WERI-Rb-1 (cell line): ENCODE measurements around the gene NPIPA8.
"Not testable (repeated sequence)": the region's sequence is repeated elsewhere in the genome, so short reads cannot be mapped to it uniquely, and the experiment has no call there.

ENCODE experiments used
- DNase-seq: peaks from one replicate; pipeline ENCODE4 v3.0.0-alpha.2; 2020
- H3K27ac ChIP-seq: fragments of 250-450 bp; sonication (Bioruptor Pico); 2 replicates; pipeline ENCODE4 v1.5.1; 2020; ENCODE audit warnings: mild to moderate bottlenecking, moderate library complexity
- H3K27me3 ChIP-seq: fragments of 250-450 bp; sonication (Bioruptor Pico); 2 replicates; pipeline ENCODE4 v1.5.1; 2021; ENCODE audit warnings: mild to moderate bottlenecking, low read depth, moderate library complexity; ENCODE audit not compliant: insufficient read depth, severe bottlenecking
- H3K36me3 ChIP-seq: fragments of 250-450 bp; sonication (Bioruptor Pico); 2 replicates; pipeline ENCODE4 v1.5.1; 2020; ENCODE audit warnings: mild to moderate bottlenecking, moderate library complexity
- H3K4me3 ChIP-seq: 2 replicates; pipeline ENCODE4 v1.5.1; 2011; ENCODE audit warnings: low read depth, mild to moderate bottlenecking, control low read depth, low read length
- H3K9me3 ChIP-seq: fragments of 250-450 bp; sonication (Bioruptor Pico); 2 replicates; pipeline ENCODE4 v1.5.1; 2021; ENCODE audit warnings: mild to moderate bottlenecking, moderate library complexity; ENCODE audit not compliant: severe bottlenecking

NPIPA8 gene

GRCh38 chr16:18336636-18337035, at the start of gene NPIPA8:
Gene NPIPA8, minus strand, starts transcription at chr16:18336736. Its CDS starts 4,074 bp downstream, at chr16:18332662.
- H3K27me3 ChIP-seq, DNase-seq, H3K4me3 ChIP-seq, H3K9me3 ChIP-seq, H3K36me3 ChIP-seq, H3K27ac ChIP-seq: not testable (repeated sequence)

- H3K27me3 ChIP-seq, H3K36me3 ChIP-seq, H3K27ac ChIP-seq, H3K4me3 ChIP-seq, DNase-seq, H3K9me3 ChIP-seq: not testable (repeated sequence)
These were observed 48.7 kb upstream of the NPIPA8 start for GRCh38 chr16:18385285-18385684.

GRCh38 chr16:18384869-18385268, 48.3 kb upstream of the NPIPA8 start:
- H3K9me3 ChIP-seq, DNase-seq, H3K4me3 ChIP-seq, H3K27me3 ChIP-seq, H3K36me3 ChIP-seq, H3K27ac ChIP-seq: not testable (repeated sequence)

GRCh38 chr16:18384098-18384636, 47.6 kb upstream of the NPIPA8 start:
- not testable (repeated sequence) for H3K27me3 ChIP-seq, H3K27ac ChIP-seq, DNase-seq, H3K36me3 ChIP-seq, H3K4me3 ChIP-seq, H3K9me3 ChIP-seq

- not testable (repeated sequence) for DNase-seq, H3K36me3 ChIP-seq
These were observed 46.2 kb upstream of the NPIPA8 start for GRCh38 chr16:18382696-18383095.

GRCh38 chr16:18347742-18348141, 11.2 kb upstream of the NPIPA8 start:
- H3K36me3 ChIP-seq, H3K4me3 ChIP-seq, H3K27ac ChIP-seq, H3K9me3 ChIP-seq, H3K27me3 ChIP-seq: not testable (repeated sequence)
- peak; percentile 1 for DNase-seq

More at GRCh38 chr16:18382696-18383095, 46.2 kb upstream of the NPIPA8 start:
- H3K27me3 ChIP-seq, H3K27ac ChIP-seq, H3K9me3 ChIP-seq, H3K4me3 ChIP-seq: not testable (repeated sequence)

- H3K4me3 ChIP-seq, H3K27ac ChIP-seq, DNase-seq: not testable (repeated sequence)
These were observed 10.5 kb upstream of the NPIPA8 start for GRCh38 chr16:18346993-18347392.

GRCh38 chr16:18344634-18345033, 8.1 kb upstream of the NPIPA8 start:
- not testable (repeated sequence) for H3K4me3 ChIP-seq, DNase-seq, H3K27ac ChIP-seq, H3K27me3 ChIP-seq, H3K36me3 ChIP-seq, H3K9me3 ChIP-seq

More at GRCh38 chr16:18346993-18347392, 10.5 kb upstream of the NPIPA8 start:
- not testable (repeated sequence) for H3K36me3 ChIP-seq, H3K27me3 ChIP-seq, H3K9me3 ChIP-seq

GRCh38 chr16:18341986-18342385, 5.5 kb upstream of the NPIPA8 start:
- not testable (repeated sequence) for DNase-seq, H3K27ac ChIP-seq, H3K9me3 ChIP-seq

GRCh38 chr16:18341417-18341960, 5.0 kb upstream of the NPIPA8 start:
- H3K27ac ChIP-seq, H3K36me3 ChIP-seq, H3K27me3 ChIP-seq, DNase-seq, H3K4me3 ChIP-seq, H3K9me3 ChIP-seq: not testable (repeated sequence)

More at GRCh38 chr16:18341986-18342385, 5.5 kb upstream of the NPIPA8 start:
- not testable (repeated sequence) for H3K27me3 ChIP-seq, H3K4me3 ChIP-seq, H3K36me3 ChIP-seq

GRCh38 chr16:18339210-18339609, 2.7 kb upstream of the NPIPA8 start:
- not testable (repeated sequence) for H3K4me3 ChIP-seq, H3K27ac ChIP-seq, H3K36me3 ChIP-seq, H3K27me3 ChIP-seq, H3K9me3 ChIP-seq, DNase-seq

GRCh38 chr16:18311811-18312210, 24.7 kb downstream of the NPIPA8 start:
- not testable (repeated sequence) for H3K9me3 ChIP-seq, DNase-seq, H3K27ac ChIP-seq, H3K27me3 ChIP-seq, H3K4me3 ChIP-seq, H3K36me3 ChIP-seq

- not testable (repeated sequence) for H3K36me3 ChIP-seq, H3K27ac ChIP-seq, H3K4me3 ChIP-seq, H3K27me3 ChIP-seq, DNase-seq, H3K9me3 ChIP-seq
These were observed 27.4 kb downstream of the NPIPA8 start for GRCh38 chr16:18309159-18309558.

GRCh38 chr16:18307241-18307640, 29.3 kb downstream of the NPIPA8 start:
- not testable (repeated sequence) for H3K27me3 ChIP-seq, H3K4me3 ChIP-seq, H3K36me3 ChIP-seq, DNase-seq, H3K27ac ChIP-seq, H3K9me3 ChIP-seq

GRCh38 chr16:18306066-18306465, 30.5 kb downstream of the NPIPA8 start:
- not testable (repeated sequence) for H3K27ac ChIP-seq, H3K9me3 ChIP-seq, H3K36me3 ChIP-seq, H3K4me3 ChIP-seq, DNase-seq, H3K27me3 ChIP-seq
